ENCODE data around the gene HS1BP3. TPM values are rescaled to one million over a fixed set of nuclear protein-coding genes. Genes with fewer than 3 reads are reported as not detected.
A peak's percentile ranks its signal among the peaks of the same experiment; 100 is the strongest.

The HS1BP3 gene
- total RNA-seq, 1 experiment from 2014 or later = 5.7 TPM

DNA sequence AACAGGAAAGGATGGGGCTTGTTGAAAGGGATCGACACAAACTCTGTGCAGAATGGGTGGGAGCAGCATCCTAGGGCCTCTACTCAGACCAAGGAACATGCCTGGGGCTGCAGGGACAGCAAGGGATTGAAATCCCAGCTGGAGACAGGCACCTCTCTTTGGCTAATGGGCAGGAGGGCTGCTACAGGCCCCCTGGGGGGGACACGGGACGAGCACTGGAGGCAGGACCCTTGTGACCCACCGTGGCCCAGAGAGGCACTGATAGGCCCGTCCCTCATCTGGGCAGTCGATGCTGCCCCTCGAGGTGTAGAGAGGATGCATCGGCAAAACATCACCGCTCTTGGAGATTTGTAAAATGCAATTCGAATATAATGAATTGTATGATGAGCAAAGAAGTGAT is 5.1 kb downstream of the HS1BP3 start:
- DNase-seq (ENCODE audit: low spot score) = no peak

- no peak for DNase-seq (ENCODE audit: low spot score)
Measured at GRCh38 chr2:20645301-20645701, 5.6 kb downstream of the HS1BP3 start.

GRCh38 chr2:20643826-20644225 is 7.1 kb downstream of the HS1BP3 start:
- no peak for DNase-seq (ENCODE audit: low spot score)

DNA sequence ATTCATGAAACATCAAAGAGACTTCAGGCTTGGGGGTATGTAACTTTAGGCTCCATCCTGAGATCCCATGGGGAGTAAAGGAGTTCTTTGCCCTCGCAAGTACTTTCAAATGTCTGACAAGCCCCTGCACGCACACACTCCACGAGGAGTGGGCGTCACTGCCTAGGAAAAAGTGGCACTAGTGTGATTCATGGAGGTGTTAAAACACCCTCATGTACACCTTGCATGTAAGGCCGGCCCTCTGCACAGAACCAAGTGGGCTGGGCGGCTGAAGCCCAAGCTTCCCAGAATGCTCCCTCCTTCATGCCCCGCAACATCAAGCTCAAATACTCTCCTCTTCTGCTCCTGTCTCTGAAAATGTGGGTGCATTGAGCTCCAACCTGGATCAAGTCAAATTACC is 7.8 kb downstream of the HS1BP3 start:
- no peak for DNase-seq (ENCODE audit: low spot score)

- peak; percentile 21 for DNase-seq (ENCODE audit: low spot score)
Measured at GRCh38 chr2:20642055-20642971, 8.6 kb downstream of the HS1BP3 start.

DNA sequence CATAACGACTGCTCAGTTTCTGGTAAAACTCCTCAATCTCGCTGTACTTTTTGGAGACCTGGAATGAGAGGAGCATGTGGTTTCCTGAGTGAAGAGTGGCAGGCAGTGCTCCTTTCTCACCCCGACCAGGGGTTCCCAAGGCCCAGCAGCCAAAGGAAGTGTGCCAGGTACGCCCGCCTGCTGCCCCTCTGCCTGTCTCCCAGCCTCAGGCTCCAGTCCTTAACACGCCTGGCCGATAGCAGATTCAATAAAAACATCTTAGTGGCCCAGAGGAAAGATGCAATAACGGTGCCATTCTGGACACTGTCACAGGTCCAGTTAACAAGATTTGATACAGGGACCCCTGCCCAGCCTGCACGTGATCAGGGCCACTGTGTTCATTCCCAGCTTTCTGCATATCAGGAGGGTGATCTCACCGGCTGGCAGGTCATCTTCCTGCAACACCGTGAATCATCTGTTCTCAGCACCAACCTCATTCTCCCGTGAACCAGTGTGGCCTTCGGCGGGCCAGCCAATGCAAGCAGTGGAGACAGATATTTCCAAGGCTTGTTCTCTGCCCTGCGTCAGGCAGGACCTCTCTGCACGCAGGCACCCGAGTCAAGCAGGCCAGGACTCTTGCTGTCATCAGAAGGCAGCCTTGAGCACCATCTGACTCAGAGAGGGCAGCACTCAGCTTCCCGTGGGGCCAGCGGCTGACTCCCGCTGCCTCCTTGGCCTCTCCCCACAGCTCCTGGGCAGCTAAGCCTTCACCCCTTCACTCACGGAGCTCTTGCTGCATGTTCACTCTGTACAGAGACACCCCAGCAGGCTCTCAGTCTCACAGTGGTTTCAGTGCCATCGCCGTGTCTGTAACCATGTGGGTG is 9.5 kb downstream of the HS1BP3 start:
- no peak for DNase-seq (ENCODE audit: low spot score)

- DNase-seq (ENCODE audit: low spot score) = no peak
Measured at GRCh38 chr2:20640411-20641122, 10.3 kb downstream of the HS1BP3 start.

GRCh38 chr2:20638646-20639430 is 12.1 kb downstream of the HS1BP3 start:
- DNase-seq (ENCODE audit: low spot score) = no peak

DNA sequence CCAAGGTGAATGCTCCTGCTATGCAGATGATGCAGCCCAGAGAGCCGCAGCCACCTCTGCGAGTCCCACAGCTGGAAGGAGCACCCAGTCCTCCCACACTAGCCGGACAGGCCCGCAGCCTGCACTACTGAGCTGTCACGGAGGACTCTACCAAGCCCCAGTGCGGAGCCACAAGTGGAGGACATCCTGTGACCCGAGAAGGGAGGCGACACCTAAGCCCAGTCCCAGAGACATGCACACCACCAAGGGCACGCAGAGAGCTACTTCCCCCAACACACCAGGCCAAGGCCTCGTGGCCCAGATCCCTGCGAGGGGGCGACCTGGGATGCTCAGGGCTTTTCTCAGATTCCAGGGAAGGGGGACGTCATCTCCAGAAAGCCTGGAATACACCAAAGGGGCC is 12.9 kb downstream of the HS1BP3 start:
- no peak for DNase-seq (ENCODE audit: low spot score)

GRCh38 chr2:20637147-20637546 is 13.8 kb downstream of the HS1BP3 start:
- DNase-seq (ENCODE audit: low spot score) = no peak

- DNase-seq (ENCODE audit: low spot score) = peak; percentile 44
Measured at GRCh38 chr2:20635675-20636584, 15.0 kb downstream of the HS1BP3 start.

- DNase-seq (ENCODE audit: low spot score) = no peak
Measured at GRCh38 chr2:20635113-20635510, 15.8 kb downstream of the HS1BP3 start.

DNA sequence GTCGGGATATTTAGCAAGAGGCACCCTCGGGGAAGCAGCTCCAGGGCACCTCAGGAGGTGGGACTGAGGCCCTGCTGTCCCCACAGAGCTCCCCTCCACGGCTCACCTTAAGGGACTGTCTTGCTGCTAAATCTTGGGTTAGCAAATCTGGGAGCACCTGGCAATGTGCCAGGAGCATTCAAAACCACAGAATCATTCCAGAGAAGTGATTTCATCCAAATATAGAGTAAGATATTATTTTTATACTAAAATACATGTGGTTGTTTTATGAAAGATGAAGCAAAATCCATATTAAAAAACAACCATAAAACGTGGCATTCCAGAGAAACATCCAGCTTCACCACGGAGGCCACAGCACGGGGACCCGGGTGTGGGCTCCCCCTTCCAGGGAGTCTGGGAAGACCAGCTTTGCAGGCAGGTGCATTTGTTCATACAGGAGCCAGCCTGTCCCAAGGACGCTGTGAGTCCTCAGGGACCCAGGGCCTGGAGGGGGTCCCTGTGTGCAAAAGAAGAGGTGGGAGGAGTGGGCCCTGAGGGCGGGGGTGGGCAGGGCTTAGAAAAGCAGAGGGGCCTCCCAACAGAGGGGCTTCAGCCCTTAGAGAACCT is 16.3 kb downstream of the HS1BP3 start:
- DNase-seq (ENCODE audit: low spot score) = no peak

GRCh38 chr2:20633794-20634506 is 16.9 kb downstream of the HS1BP3 start:
- DNase-seq (ENCODE audit: low spot score) = no peak

- DNase-seq (ENCODE audit: low spot score) = no peak
Measured at GRCh38 chr2:20633001-20633400, 17.9 kb downstream of the HS1BP3 start.

DNA sequence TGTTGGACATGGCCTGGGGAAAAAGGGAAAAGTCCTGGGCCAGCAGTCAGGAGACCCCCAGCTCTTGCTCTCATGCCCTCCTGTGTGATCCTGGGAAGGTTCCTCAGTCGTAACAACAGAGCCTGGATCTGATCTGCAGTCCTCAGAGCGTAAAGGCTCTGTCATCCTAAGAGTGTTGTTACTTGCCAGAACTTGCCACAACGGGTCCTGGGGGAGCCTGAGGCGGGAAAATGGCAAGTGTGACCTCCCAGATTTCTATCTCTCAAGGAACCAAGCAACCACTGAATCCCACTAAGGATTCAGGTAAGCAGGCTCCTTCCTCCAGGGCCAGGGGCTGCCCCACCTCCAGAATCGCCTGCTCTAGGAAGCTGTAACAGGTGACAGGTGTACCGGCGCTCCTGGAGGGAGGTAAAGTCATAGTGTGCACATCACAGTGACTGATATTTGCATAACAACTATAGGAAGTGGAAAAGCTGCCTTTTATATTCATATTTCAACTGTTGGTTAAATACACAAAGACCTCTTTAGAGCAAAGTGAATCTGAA is 18.4 kb downstream of the HS1BP3 start:
- no peak for DNase-seq (ENCODE audit: low spot score)

DNA sequence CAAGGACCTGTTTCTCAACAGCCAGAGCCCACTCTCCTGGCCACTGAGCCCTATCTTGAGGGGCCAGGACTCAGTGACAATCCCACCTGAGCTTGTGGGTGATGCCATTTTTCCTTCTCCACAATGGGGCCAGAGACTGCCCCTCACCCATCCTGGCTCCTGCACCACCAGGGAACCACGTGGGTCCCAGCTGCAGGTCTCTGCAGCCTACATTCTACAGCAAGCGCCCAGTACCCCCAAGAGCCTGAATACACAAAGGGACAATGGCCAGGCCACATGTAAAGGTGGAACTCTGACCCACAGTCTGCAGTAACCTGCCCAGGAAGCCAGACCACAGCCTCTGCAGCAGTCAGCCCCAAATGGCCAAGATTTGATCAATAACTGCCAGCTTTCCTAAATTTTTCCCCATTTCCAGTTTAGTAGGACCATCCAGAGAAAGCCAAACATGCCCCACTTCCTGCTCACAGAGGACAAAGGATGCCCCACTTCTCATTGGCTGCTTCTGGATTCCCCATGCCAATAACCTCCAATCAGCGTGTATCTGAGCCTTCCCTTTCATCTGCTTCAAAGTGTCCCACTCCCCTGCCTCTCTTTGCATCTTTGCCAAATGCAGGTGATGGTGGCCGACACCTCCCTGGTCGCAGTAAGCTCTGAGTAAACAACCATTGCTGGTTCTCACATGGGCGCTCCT is 19.1 kb downstream of the HS1BP3 start:
- no peak for DNase-seq (ENCODE audit: low spot score)

- DNase-seq (ENCODE audit: low spot score) = no peak
Measured at GRCh38 chr2:20630967-20631366, 19.9 kb downstream of the HS1BP3 start.

All from H4 (cell line).